ENCODE measurements around the gene PHKG2.

PHKG2 gene

GRCh38 chr16:30793508-30794069 lies 45.4 kb downstream of the PHKG2 start:
- in situ Hi-C loops (cut with HindIII; ENCODE audit: low sequenced_read_pairs): no loop called here

GRCh38 chr16:30794634-30795033 lies 46.4 kb downstream of the PHKG2 start:
- in situ Hi-C loops (cut with HindIII; ENCODE audit: low sequenced_read_pairs): no loop called here

- in situ Hi-C loops (cut with HindIII; ENCODE audit: low sequenced_read_pairs): no loop called here
Measured at GRCh38 chr16:30797670-30798309, 49.6 kb downstream of the PHKG2 start.
